Mesenchymal stem cell (in vitro differentiated cells and primary cell): ENCODE measurements around the gene ICAM1.

Source experiments
- DNase-seq: peaks from one replicate; pipeline ENCODE4 v3.0.0-alpha.2; 2013
- H2AFZ ChIP-seq: one replicate; pipeline ENCODE4 v1.6.1; 2013; ENCODE audit warnings: low read depth, mild to moderate bottlenecking, control low read depth, inconsistent platforms, low read length, moderate library complexity
- H2AK5ac ChIP-seq: 2 replicates; pipeline ENCODE4 v1.6.1; 2013; ENCODE audit warnings: low read length, moderate library complexity, mild to moderate bottlenecking, inconsistent platforms; ENCODE audit not compliant: severe bottlenecking
- H2BK120ac ChIP-seq: one replicate; pipeline ENCODE4 v1.6.1; 2013; ENCODE audit warnings: low read depth, mild to moderate bottlenecking, inconsistent platforms, low read length, moderate library complexity
- H2BK12ac ChIP-seq, 2 experiments: one replicate each; pipeline ENCODE4 v1.6.1; 2013; ENCODE audit warnings: inconsistent platforms in 2 of 2, low read length in 2 of 2, mild to moderate bottlenecking in 2 of 2, moderate library complexity in 2 of 2, control low read depth in 1 of 2
- H2BK15ac ChIP-seq: one replicate; pipeline ENCODE4 v1.6.1; 2013; ENCODE audit warnings: mild to moderate bottlenecking, low read depth, inconsistent platforms; ENCODE audit not compliant: poor library complexity, severe bottlenecking
- H2BK5ac ChIP-seq: 2 replicates; pipeline ENCODE4 v1.6.1; 2013; ENCODE audit warnings: low read depth, mild to moderate bottlenecking, low read length, control low read depth, inconsistent platforms; ENCODE audit not compliant: poor library complexity, severe bottlenecking
- H3K14ac ChIP-seq, 2 experiments: one replicate each; pipeline ENCODE4 v1.6.1; 2013; ENCODE audit warnings: inconsistent platforms in 2 of 2, low read length in 2 of 2, control low read depth in 1 of 2, mild to moderate bottlenecking in 1 of 2, moderate library complexity in 1 of 2
- H3K18ac ChIP-seq, 2 experiments: one replicate each; pipeline ENCODE4 v1.6.1; 2013; ENCODE audit warnings: inconsistent platforms in 2 of 2, low read length in 2 of 2, control low read depth in 1 of 2, low read depth in 1 of 2, mild to moderate bottlenecking in 1 of 2
- H3K23ac ChIP-seq, 2 experiments: one replicate each; pipeline ENCODE4 v1.6.1; 2013; ENCODE audit warnings: inconsistent platforms in 2 of 2, low read length in 2 of 2, mild to moderate bottlenecking in 2 of 2, moderate library complexity in 2 of 2, control low read depth in 1 of 2
- H3K27ac ChIP-seq: 2 replicates; pipeline ENCODE4 v1.5.1; 2013; ENCODE audit warnings: mild to moderate bottlenecking, moderate library complexity, low read length, control low read depth, inconsistent platforms; ENCODE audit not compliant: poor library complexity, severe bottlenecking
- H3K27me3 ChIP-seq, 2 experiments: 2 replicates each; pipeline versions ENCODE4 v1.6.1 to v1.7.0; 2013; ENCODE audit warnings: low read length in 2 of 2, mild to moderate bottlenecking in 2 of 2, moderate library complexity in 2 of 2, control low read depth in 1 of 2, inconsistent platforms in 1 of 2; ENCODE audit not compliant: control insufficient read depth in 1 of 2, insufficient read depth in 1 of 2
- H3K36me3 ChIP-seq, 2 experiments: 2 replicates each; pipeline versions ENCODE4 v1.6.1 to v1.7.0; 2013; ENCODE audit warnings: low read length in 2 of 2, control low read depth in 1 of 2, inconsistent platforms in 1 of 2, low read depth in 1 of 2, mild to moderate bottlenecking in 1 of 2; ENCODE audit not compliant: insufficient read depth in 2 of 2, control insufficient read depth in 1 of 2
- H3K4ac ChIP-seq, 2 experiments: one replicate each; pipeline ENCODE4 v1.6.1; 2013; ENCODE audit warnings: inconsistent platforms in 2 of 2, low read length in 2 of 2, mild to moderate bottlenecking in 2 of 2, moderate library complexity in 2 of 2, control low read depth in 1 of 2, low read depth in 1 of 2
- H3K4me1 ChIP-seq: 2 replicates; pipeline ENCODE4 v1.6.1; 2013; ENCODE audit warnings: low read depth, low read length, control low read depth; ENCODE audit not compliant: control insufficient read depth, insufficient read depth
- H3K4me2 ChIP-seq: 2 replicates; pipeline ENCODE4 v1.6.1; 2013; ENCODE audit warnings: low read length, mild to moderate bottlenecking, inconsistent platforms; ENCODE audit not compliant: poor library complexity, severe bottlenecking
- H3K4me3 ChIP-seq, 2 experiments: 2 replicates each; pipeline versions ENCODE4 v1.5.1 to v1.7.0; 2013; ENCODE audit warnings: low read length in 2 of 2, mild to moderate bottlenecking in 2 of 2, control low read depth in 1 of 2, low read depth in 1 of 2; ENCODE audit not compliant: insufficient read depth in 1 of 2
- H3K79me1 ChIP-seq: replicated peaks from 2 replicates; pipeline ENCODE4 v1.6.1; 2013; ENCODE audit warnings: mild to moderate bottlenecking, control low read depth, low read length, inconsistent platforms; ENCODE audit not compliant: poor library complexity, severe bottlenecking
- H3K9ac ChIP-seq: 2 replicates; pipeline ENCODE4 v1.7.0; 2013; ENCODE audit warnings: mild to moderate bottlenecking, low read length, moderate library complexity
- H3K9me3 ChIP-seq: 2 replicates; pipeline ENCODE4 v1.7.0; 2013; ENCODE audit warnings: mild to moderate bottlenecking, low read length; ENCODE audit not compliant: control insufficient read depth
- H4K8ac ChIP-seq: one replicate; pipeline ENCODE4 v1.6.1; 2013; ENCODE audit warnings: inconsistent platforms, mild to moderate bottlenecking, low read length, moderate library complexity
- H4K91ac ChIP-seq: one replicate; pipeline ENCODE4 v1.6.1; 2013; ENCODE audit warnings: mild to moderate bottlenecking, low read length, inconsistent platforms
- WGBS: methylation state at CpG from one replicate; pipeline ENCODE4 v1.1.7; 2013; ENCODE audit warnings: mixed read lengths; 5-methylcytosine and 5-hydroxymethylcytosine counted together

Gene ICAM1

GRCh38 chr19:10271543-10272086, 695 bp downstream of the ICAM1 start:
- Histone ChIP-seq H2BK120ac (no peak overlapping the region), H2AK5ac (peak overlapping the region; percentile 49), H2AFZ (no peak overlapping the region), H3K18ac (peak overlapping the region; percentile 50 to 85), H3K27me3 (no peaks in the 10 kb centered on the region), H3K4me2 (peak overlapping the region; percentile 79), H3K23ac (no peak overlapping the region), H3K27ac (no peak overlapping the region), H3K79me1 (no peaks in the 10 kb centered on the region), H4K91ac (peak overlapping the region; percentile 43), H3K4me3 (peak overlapping the region; percentile 26 to 79), H2BK15ac (peak overlapping the region; percentile 75), H3K14ac (peak overlapping the region in 1 of 2 experiments; percentile 80), H3K4me1 (peaks cover 23% of the 10 kb centered on the region), H4K8ac (peak overlapping the region; percentile 96), H2BK12ac (peak overlapping the region in 1 of 2 experiments; percentile 96), H3K9ac (peak overlapping the region; percentile 84), H3K36me3 (peaks cover 9 to 11% of the 10 kb centered on the region in 2 experiments), H3K9me3 (no peaks in the 10 kb centered on the region), H3K4ac (peak overlapping the region in 1 of 2 experiments; percentile 89), H2BK5ac (peak overlapping the region; percentile 35)
- peak; percentile 85 for DNase-seq
- WGBS = 62% methylated on average over 12 of the region's 12 CpGs

GRCh38 chr19:10274589-10274988, 3.7 kb downstream of the ICAM1 start:
- Histone ChIP-seq H3K27me3 (no peaks in the 10 kb centered on the region), H2BK120ac (no peak overlapping the region), H2AK5ac (no peak overlapping the region), H3K36me3 (peaks cover 14 to 25% of the 10 kb centered on the region in 2 experiments), H3K4me1 (peaks cover 23% of the 10 kb centered on the region), H3K4ac (no peak overlapping the region), H3K9ac (no peak overlapping the region), H3K79me1 (no peaks in the 10 kb centered on the region), H4K91ac (no peak overlapping the region), H2AFZ (no peak overlapping the region), H3K4me3 (no peak overlapping the region), H3K14ac (no peak overlapping the region), H2BK15ac (no peak overlapping the region), H3K27ac (no peak overlapping the region), H3K18ac (no peak overlapping the region), H2BK5ac (no peak overlapping the region), H4K8ac (no peak overlapping the region), H3K23ac (no peak overlapping the region), H2BK12ac (no peak overlapping the region), H3K9me3 (no peaks in the 10 kb centered on the region), H3K4me2 (no peak overlapping the region)
- peak; percentile 17 for DNase-seq
- 97% methylated on average over 10 of the region's 10 CpGs for WGBS

GRCh38 chr19:10277795-10278589, 7.1 kb downstream of the ICAM1 start:
- Histone ChIP-seq H3K18ac (no peak overlapping the region), H4K91ac (no peak overlapping the region)
- 92% methylated on average over 8 of the region's 9 CpGs for WGBS

GRCh38 chr19:10278935-10279334, 8.0 kb downstream of the ICAM1 start:
- no peak overlapping the region for H3K4me2 ChIP-seq
- H3K4ac ChIP-seq = no peak overlapping the region
- H3K23ac ChIP-seq = no peak overlapping the region
- H2AFZ ChIP-seq = no peak overlapping the region
- H3K4me1 ChIP-seq = peaks cover 3% of the 10 kb centered on the region
- H2BK15ac ChIP-seq = no peak overlapping the region
- H3K9ac ChIP-seq = no peak overlapping the region
- H2BK120ac ChIP-seq = no peak overlapping the region
- H4K91ac ChIP-seq = no peak overlapping the region
- H3K18ac ChIP-seq = no peak overlapping the region
- H4K8ac ChIP-seq = no peak overlapping the region
- H3K4me3 ChIP-seq = no peak overlapping the region
- no peak overlapping the region for H3K14ac ChIP-seq
- peaks cover 24 to 40% of the 10 kb centered on the region in 2 experiments for H3K36me3 ChIP-seq
- no peak overlapping the region for H3K27ac ChIP-seq
- no peaks in the 10 kb centered on the region for H3K27me3 ChIP-seq
- H2BK12ac ChIP-seq = no peak overlapping the region
- H2BK5ac ChIP-seq = no peak overlapping the region
- DNase-seq = no peak
- 98% methylated on average over 1 of the region's 1 CpG for WGBS
- H3K79me1 ChIP-seq = no peaks in the 10 kb centered on the region
- no peaks in the 10 kb centered on the region for H3K9me3 ChIP-seq
- no peak overlapping the region for H2AK5ac ChIP-seq

More at GRCh38 chr19:10277795-10278589, 7.1 kb downstream of the ICAM1 start:
- no peak overlapping the region for H3K9ac ChIP-seq
- no peak overlapping the region for H3K14ac ChIP-seq
- H2AK5ac ChIP-seq = peak overlapping the region; percentile 11
- H3K27me3 ChIP-seq = no peaks in the 10 kb centered on the region
- no peaks in the 10 kb centered on the region for H3K9me3 ChIP-seq
- no peak overlapping the region for H4K8ac ChIP-seq
- no peaks in the 10 kb centered on the region for H3K4me1 ChIP-seq
- no peak overlapping the region for H2BK15ac ChIP-seq
- DNase-seq = no peak
- H2AFZ ChIP-seq = no peak overlapping the region
- H3K36me3 ChIP-seq = peaks cover 17 to 31% of the 10 kb centered on the region in 2 experiments
- no peak overlapping the region for H3K27ac ChIP-seq
- no peak overlapping the region for H2BK12ac ChIP-seq
- H3K4ac ChIP-seq = no peak overlapping the region
- no peak overlapping the region for H3K4me2 ChIP-seq
- no peak overlapping the region for H2BK120ac ChIP-seq
- H3K4me3 ChIP-seq = no peak overlapping the region
- H2BK5ac ChIP-seq = no peak overlapping the region
- no peak overlapping the region for H3K23ac ChIP-seq
- no peaks in the 10 kb centered on the region for H3K79me1 ChIP-seq
